Measurements from ENCODE around the gene FADS2.

The FADS2 gene

DNA sequence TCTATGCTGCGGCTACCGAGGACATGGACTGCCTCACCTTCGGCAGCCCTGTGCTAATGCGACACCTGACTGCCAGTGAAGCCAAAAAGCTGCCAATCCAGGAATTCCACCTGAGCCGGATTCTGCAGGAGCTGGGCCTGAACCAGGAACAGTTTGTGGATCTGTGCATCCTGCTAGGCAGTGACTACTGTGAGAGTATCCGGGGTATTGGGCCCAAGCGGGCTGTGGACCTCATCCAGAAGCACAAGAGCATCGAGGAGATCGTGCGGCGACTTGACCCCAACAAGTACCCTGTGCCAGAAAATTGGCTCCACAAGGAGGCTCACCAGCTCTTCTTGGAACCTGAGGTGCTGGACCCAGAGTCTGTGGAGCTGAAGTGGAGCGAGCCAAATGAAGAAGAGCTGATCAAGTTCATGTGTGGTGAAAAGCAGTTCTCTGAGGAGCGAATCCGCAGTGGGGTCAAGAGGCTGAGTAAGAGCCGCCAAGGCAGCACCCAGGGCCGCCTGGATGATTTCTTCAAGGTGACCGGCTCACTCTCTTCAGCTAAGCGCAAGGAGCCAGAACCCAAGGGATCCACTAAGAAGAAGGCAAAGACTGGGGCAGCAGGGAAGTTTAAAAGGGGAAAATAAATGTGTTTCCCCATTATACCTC is 32.1 kb upstream of the FADS2 start:
- no peaks in the 10 kb centered on the region for H3K9me3 ChIP-seq (ENCODE audit: control insufficient read depth, insufficient read depth, low read length)
- H3K27me3 ChIP-seq (ENCODE audit: control insufficient read depth, low read length): no peaks in the 10 kb centered on the region
- TF ChIP-seq EZH2phosphoT487 (IDR thresholded peaks at IDR 0.05; ENCODE audit: borderline replicate concordance, low read length): no peak
- TF ChIP-seq, protein P1, sequence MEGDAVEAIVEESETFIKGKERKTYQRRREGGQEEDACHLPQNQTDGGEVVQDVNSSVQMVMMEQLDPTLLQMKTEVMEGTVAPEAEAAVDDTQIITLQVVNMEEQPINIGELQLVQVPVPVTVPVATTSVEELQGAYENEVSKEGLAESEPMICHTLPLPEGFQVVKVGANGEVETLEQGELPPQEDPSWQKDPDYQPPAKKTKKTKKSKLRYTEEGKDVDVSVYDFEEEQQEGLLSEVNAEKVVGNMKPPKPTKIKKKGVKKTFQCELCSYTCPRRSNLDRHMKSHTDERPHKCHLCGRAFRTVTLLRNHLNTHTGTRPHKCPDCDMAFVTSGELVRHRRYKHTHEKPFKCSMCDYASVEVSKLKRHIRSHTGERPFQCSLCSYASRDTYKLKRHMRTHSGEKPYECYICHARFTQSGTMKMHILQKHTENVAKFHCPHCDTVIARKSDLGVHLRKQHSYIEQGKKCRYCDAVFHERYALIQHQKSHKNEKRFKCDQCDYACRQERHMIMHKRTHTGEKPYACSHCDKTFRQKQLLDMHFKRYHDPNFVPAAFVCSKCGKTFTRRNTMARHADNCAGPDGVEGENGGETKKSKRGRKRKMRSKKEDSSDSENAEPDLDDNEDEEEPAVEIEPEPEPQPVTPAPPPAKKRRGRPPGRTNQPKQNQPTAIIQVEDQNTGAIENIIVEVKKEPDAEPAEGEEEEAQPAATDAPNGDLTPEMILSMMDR (IDR thresholded peaks at IDR 0.05; ENCODE audit: low read depth, low read length, poor library complexity, severe bottlenecking): no peak
- H3K79me2 ChIP-seq (ENCODE audit: control insufficient read depth, low read length): peaks cover 96% of the 10 kb centered on the region
- peaks cover 16% of the 10 kb centered on the region for H3F3A ChIP-seq (ENCODE audit: control insufficient read depth, insufficient read depth)
- H3K4me2 ChIP-seq (ENCODE audit: low read length): no peak overlapping the region
- H3K27ac ChIP-seq (ENCODE audit: low read depth, low read length): no peak overlapping the region
- peaks cover 44% of the 10 kb centered on the region for H3K4me1 ChIP-seq (ENCODE audit: control insufficient read depth, low read length)
- H3K36me3 ChIP-seq (ENCODE audit: control insufficient read depth, low read length): peaks cover 77% of the 10 kb centered on the region
- no peaks in the 10 kb centered on the region for H3K9me2 ChIP-seq (replicated peaks; ENCODE audit: control insufficient read depth, low read length)
- H4K20me1 ChIP-seq (ENCODE audit: control insufficient read depth, insufficient read depth, low read depth, low read length): peaks cover 26% of the 10 kb centered on the region
- no peak overlapping the region for H3K4me3 ChIP-seq (ENCODE audit: low read length)

DNA sequence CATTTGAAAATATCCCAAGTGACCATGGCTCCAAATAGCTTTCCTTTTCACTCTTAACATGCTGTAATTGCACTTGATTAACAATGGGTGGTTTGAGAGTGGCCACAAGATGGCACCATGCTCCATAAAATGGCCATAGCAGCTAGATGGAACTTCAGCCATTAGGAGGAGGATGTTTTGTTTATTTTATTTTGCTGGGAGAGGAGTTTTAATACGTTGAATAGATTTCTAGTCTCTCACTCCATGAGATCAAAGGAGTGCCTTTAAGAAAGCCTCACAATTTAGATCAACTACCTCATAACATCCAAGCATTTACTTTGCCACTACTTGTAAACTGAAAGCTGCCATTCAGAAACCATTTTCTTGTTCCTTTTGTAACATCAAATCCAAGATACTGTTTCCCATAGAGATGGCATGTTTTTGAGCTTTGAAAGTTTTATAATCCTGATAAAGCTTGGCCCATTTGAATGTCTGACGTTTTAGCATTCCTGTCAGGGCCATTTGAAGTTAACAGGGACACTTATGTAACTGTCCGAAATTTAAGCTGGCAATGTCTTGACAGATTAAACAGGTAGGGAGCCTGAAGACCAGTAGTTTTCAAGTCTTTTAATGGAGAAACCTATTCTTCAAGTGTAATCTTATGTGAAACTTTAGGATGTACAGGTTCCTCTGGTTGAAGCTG is 30.7 kb upstream of the FADS2 start:
- Histone ChIP-seq H3K4me2 (ENCODE audit: low read length) (peak overlapping the region; percentile 45), H3K27ac (ENCODE audit: low read depth, low read length) (peak overlapping the region; percentile 6; the same call in 1 of the 2 replicates), H3K9me2 (replicated peaks; ENCODE audit: control insufficient read depth, low read length) (no peaks in the 10 kb centered on the region), H3K9me3 (ENCODE audit: control insufficient read depth, insufficient read depth, low read length) (no peaks in the 10 kb centered on the region), H3K4me1 (ENCODE audit: control insufficient read depth, low read length) (peaks cover 38% of the 10 kb centered on the region), H3K79me2 (ENCODE audit: control insufficient read depth, low read length) (peaks cover 90% of the 10 kb centered on the region), H3K27me3 (ENCODE audit: control insufficient read depth, low read length) (no peaks in the 10 kb centered on the region), H3K36me3 (ENCODE audit: control insufficient read depth, low read length) (peaks cover 91% of the 10 kb centered on the region), H3F3A (ENCODE audit: control insufficient read depth, insufficient read depth) (peaks cover 21% of the 10 kb centered on the region), H4K20me1 (ENCODE audit: control insufficient read depth, insufficient read depth, low read depth, low read length) (peaks cover 26% of the 10 kb centered on the region), H3K4me3 (ENCODE audit: low read length) (0 out of 2 replicates have a peak overlapping the region, but pooled peaks have one; percentile 5)
- no peak for TF ChIP-seq EZH2phosphoT487 (IDR thresholded peaks at IDR 0.05; ENCODE audit: borderline replicate concordance, low read length)
- TF ChIP-seq, protein P1 (IDR thresholded peaks at IDR 0.05; ENCODE audit: low read depth, low read length, poor library complexity, severe bottlenecking): peak; percentile 88

GRCh38 chr11:61799665-61800284 is 28.3 kb upstream of the FADS2 start:
- no peaks in the 10 kb centered on the region for H3K9me3 ChIP-seq (ENCODE audit: control insufficient read depth, insufficient read depth, low read length)
- H3K4me3 ChIP-seq (ENCODE audit: low read length): no peak overlapping the region
- H4K20me1 ChIP-seq (ENCODE audit: control insufficient read depth, insufficient read depth, low read depth, low read length): peaks cover 21% of the 10 kb centered on the region
- peaks cover 97% of the 10 kb centered on the region for H3K36me3 ChIP-seq (ENCODE audit: control insufficient read depth, low read length)
- TF ChIP-seq, protein P1 (IDR thresholded peaks at IDR 0.05; ENCODE audit: low read depth, low read length, poor library complexity, severe bottlenecking): no peak
- no peak for TF ChIP-seq EZH2phosphoT487 (IDR thresholded peaks at IDR 0.05; ENCODE audit: borderline replicate concordance, low read length)
- no peak overlapping the region for H3K4me2 ChIP-seq (ENCODE audit: low read length)
- peaks cover 79% of the 10 kb centered on the region for H3K79me2 ChIP-seq (ENCODE audit: control insufficient read depth, low read length)
- H3K27me3 ChIP-seq (ENCODE audit: control insufficient read depth, low read length): no peaks in the 10 kb centered on the region
- H3K27ac ChIP-seq (ENCODE audit: low read depth, low read length): no peak overlapping the region
- H3K4me1 ChIP-seq (ENCODE audit: control insufficient read depth, low read length): peaks cover 31% of the 10 kb centered on the region
- no peaks in the 10 kb centered on the region for H3K9me2 ChIP-seq (replicated peaks; ENCODE audit: control insufficient read depth, low read length)
- H3F3A ChIP-seq (ENCODE audit: control insufficient read depth, insufficient read depth): peaks cover 21% of the 10 kb centered on the region
